GM23338 (cell line): ENCODE results near the gene CEP43.

Experiments
- CREB1 ChIP-seq: fragments of 250-450 bp; sonication (Bioruptor Pico); IDR thresholded peaks from 2 replicates; pipeline ENCODE4 v1.5.0; 2020; ENCODE audit warnings: low read depth, mild to moderate bottlenecking, moderate library complexity
- EZH2 ChIP-seq: fragments of 200-600 bp; sonication (generic); IDR thresholded peaks from one replicate; pipeline ENCODE4 v1.8.0; 2017; ENCODE audit warnings: antibody characterized with exemption, mild to moderate bottlenecking, low read depth; ENCODE audit not compliant: unreplicated experiment
- EZH2phosphoT487 ChIP-seq: fragments of 200-600 bp; sonication (generic); IDR thresholded peaks from one replicate; pipeline ENCODE4 v1.8.1; 2018; ENCODE audit warnings: antibody characterized with exemption; ENCODE audit not compliant: unreplicated experiment
- JUNB ChIP-seq: IDR thresholded peaks from one replicate; pipeline ENCODE4 v1.6.1; 2016; ENCODE audit warnings: antibody characterized with exemption; ENCODE audit not compliant: unreplicated experiment
- POLR2AphosphoS5 ChIP-seq: IDR thresholded peaks from 2 replicates; pipeline ENCODE4 v1.6.1; 2016; ENCODE audit warnings: antibody characterized with exemption, low read depth
- STAT1 ChIP-seq: IDR thresholded peaks from one replicate; pipeline ENCODE4 v1.6.1; 2016; ENCODE audit warnings: antibody characterized with exemption; ENCODE audit not compliant: unreplicated experiment
- ZNF114 ChIP-seq: fragments of 250-450 bp; sonication (Bioruptor Pico); IDR thresholded peaks from 2 replicates; pipeline ENCODE4 v1.5.0; 2020; ENCODE audit warnings: mild to moderate bottlenecking, moderate library complexity
- ZNF331 ChIP-seq: fragments of 250-450 bp; sonication (Bioruptor Pico); IDR thresholded peaks from 2 replicates; pipeline ENCODE4 v1.5.0; 2020; ENCODE audit warnings: low read depth, mild to moderate bottlenecking, moderate library complexity
- TF ChIP-seq, protein P1 (sequence below), 2 experiments: fragments of 200-600 bp in 1 of 2; sonication (generic) in 1 of 2; conservative IDR thresholded peaks; 2 replicates each; pipeline versions ENCODE4 v1.5.1 to v1.6.1; 2016 to 2017; ENCODE audit warnings: antibody characterized with exemption in 2 of 2, low read depth in 2 of 2, mild to moderate bottlenecking in 2 of 2, moderate library complexity in 1 of 2
- TF ChIP-seq, protein P2 (sequence below): IDR thresholded peaks from one replicate; pipeline ENCODE4 v1.6.1; 2018; ENCODE audit warnings: antibody characterized with exemption; ENCODE audit not compliant: unreplicated experiment

DNA sequence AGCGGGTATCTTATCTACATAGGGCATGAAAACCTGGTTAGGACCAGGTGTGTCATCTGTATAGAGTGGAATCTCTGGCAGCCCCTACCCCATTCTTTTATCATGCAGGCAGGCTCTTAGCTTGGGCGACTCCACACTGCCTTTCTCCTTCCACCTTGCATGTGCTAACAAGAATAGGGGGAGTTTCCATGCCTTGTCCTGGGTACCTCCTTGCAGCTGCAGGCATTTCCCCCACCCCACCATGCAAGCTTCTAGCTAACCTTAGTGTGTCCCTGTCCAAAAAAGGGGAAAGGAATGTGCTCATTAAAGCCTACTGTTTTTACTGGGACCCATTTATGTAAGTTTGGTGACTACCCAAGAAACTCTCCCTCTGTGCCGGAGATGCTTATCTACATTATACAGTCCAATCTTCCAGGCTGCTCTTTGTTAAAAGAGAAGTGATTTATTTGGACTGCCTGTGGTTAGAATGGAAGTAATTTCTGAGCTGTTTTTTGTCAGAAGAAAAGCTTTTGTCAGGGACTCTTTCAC lies 10.5 kb upstream of the CEP43 start:
- TF ChIP-seq, protein P1, sequence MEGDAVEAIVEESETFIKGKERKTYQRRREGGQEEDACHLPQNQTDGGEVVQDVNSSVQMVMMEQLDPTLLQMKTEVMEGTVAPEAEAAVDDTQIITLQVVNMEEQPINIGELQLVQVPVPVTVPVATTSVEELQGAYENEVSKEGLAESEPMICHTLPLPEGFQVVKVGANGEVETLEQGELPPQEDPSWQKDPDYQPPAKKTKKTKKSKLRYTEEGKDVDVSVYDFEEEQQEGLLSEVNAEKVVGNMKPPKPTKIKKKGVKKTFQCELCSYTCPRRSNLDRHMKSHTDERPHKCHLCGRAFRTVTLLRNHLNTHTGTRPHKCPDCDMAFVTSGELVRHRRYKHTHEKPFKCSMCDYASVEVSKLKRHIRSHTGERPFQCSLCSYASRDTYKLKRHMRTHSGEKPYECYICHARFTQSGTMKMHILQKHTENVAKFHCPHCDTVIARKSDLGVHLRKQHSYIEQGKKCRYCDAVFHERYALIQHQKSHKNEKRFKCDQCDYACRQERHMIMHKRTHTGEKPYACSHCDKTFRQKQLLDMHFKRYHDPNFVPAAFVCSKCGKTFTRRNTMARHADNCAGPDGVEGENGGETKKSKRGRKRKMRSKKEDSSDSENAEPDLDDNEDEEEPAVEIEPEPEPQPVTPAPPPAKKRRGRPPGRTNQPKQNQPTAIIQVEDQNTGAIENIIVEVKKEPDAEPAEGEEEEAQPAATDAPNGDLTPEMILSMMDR (conservative IDR thresholded peaks at IDR 0.05; ENCODE audit: low read depth in 2 of 2), result no peak
- TF ChIP-seq STAT1 (no peak), EZH2 (no peak), POLR2AphosphoS5 (no peak), EZH2phosphoT487 (no peak), ZNF331 (no peak), ZNF114 (no peak), JUNB (no peak), CREB1 (CRISPR knock-in tag) (no peak)
- TF ChIP-seq, protein P2, sequence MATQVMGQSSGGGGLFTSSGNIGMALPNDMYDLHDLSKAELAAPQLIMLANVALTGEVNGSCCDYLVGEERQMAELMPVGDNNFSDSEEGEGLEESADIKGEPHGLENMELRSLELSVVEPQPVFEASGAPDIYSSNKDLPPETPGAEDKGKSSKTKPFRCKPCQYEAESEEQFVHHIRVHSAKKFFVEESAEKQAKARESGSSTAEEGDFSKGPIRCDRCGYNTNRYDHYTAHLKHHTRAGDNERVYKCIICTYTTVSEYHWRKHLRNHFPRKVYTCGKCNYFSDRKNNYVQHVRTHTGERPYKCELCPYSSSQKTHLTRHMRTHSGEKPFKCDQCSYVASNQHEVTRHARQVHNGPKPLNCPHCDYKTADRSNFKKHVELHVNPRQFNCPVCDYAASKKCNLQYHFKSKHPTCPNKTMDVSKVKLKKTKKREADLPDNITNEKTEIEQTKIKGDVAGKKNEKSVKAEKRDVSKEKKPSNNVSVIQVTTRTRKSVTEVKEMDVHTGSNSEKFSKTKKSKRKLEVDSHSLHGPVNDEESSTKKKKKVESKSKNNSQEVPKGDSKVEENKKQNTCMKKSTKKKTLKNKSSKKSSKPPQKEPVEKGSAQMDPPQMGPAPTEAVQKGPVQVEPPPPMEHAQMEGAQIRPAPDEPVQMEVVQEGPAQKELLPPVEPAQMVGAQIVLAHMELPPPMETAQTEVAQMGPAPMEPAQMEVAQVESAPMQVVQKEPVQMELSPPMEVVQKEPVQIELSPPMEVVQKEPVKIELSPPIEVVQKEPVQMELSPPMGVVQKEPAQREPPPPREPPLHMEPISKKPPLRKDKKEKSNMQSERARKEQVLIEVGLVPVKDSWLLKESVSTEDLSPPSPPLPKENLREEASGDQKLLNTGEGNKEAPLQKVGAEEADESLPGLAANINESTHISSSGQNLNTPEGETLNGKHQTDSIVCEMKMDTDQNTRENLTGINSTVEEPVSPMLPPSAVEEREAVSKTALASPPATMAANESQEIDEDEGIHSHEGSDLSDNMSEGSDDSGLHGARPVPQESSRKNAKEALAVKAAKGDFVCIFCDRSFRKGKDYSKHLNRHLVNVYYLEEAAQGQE, result no peak
